ENCODE data around the gene TTC17. TPM values are rescaled to one million over a fixed set of nuclear protein-coding genes. Genes with fewer than 3 reads are reported as not detected.
"Not testable (repeated sequence)": the region's sequence is repeated elsewhere in the genome, so short reads cannot be mapped to it uniquely, and the experiment has no call there.

The TTC17 gene
- total RNA-seq, 2 donors from 2014 or later: 71.4 to 87.3 TPM

GRCh38 chr11:43396617-43397016 is 37.9 kb downstream of the TTC17 start:
- no peaks in the 10 kb centered on the region for H3K36me3 ChIP-seq
- TF ChIP-seq CTCF (IDR thresholded peaks at IDR 0.05) (no peak), POLR2A (IDR thresholded peaks at IDR 0.05) (no peak), POLR2AphosphoS5 (IDR thresholded peaks at IDR 0.05) (no peak)
- H3K27ac ChIP-seq: no peak overlapping the region
- DNase-seq (ENCODE audit: low spot score): no peak
- no peaks in the 10 kb centered on the region for H3K4me1 ChIP-seq (replicated peaks)
- no peak overlapping the region for H3K4me3 ChIP-seq
- intact Hi-C loops (cut with DNase I): no loop called here
- H3K9me3 ChIP-seq: no peaks in the 10 kb centered on the region
- 52% methylated on average over 3 of the region's 3 CpGs for WGBS
- H3K27me3 ChIP-seq (replicated peaks; ENCODE audit: insufficient read depth): no peaks in the 10 kb centered on the region

GRCh38 chr11:43397251-43397650 is 38.5 kb downstream of the TTC17 start:
- intact Hi-C loops (cut with DNase I): no loop called here
- 88% methylated on average over 3 of the region's 3 CpGs for WGBS
- no peaks in the 10 kb centered on the region for H3K36me3 ChIP-seq
- TF ChIP-seq CTCF (IDR thresholded peaks at IDR 0.05) (no peak), POLR2A (IDR thresholded peaks at IDR 0.05) (no peak), POLR2AphosphoS5 (IDR thresholded peaks at IDR 0.05) (no peak)
- no peaks in the 10 kb centered on the region for H3K9me3 ChIP-seq
- H3K4me1 ChIP-seq (replicated peaks): no peaks in the 10 kb centered on the region
- no peak for DNase-seq (ENCODE audit: low spot score)
- no peaks in the 10 kb centered on the region for H3K27me3 ChIP-seq (replicated peaks; ENCODE audit: insufficient read depth)
- no peak overlapping the region for H3K4me3 ChIP-seq
- no peak overlapping the region for H3K27ac ChIP-seq

- DNase-seq (ENCODE audit: low spot score): no peak
- no peak for TF ChIP-seq POLR2AphosphoS5 (IDR thresholded peaks at IDR 0.05)
- no peak for TF ChIP-seq POLR2A (IDR thresholded peaks at IDR 0.05)
- no peak for TF ChIP-seq CTCF (IDR thresholded peaks at IDR 0.05)
- H3K4me3 ChIP-seq: no peak overlapping the region
- no peaks in the 10 kb centered on the region for H3K27me3 ChIP-seq (replicated peaks; ENCODE audit: insufficient read depth)
- no peak overlapping the region for H3K27ac ChIP-seq
- 98% methylated on average over 2 of the region's 2 CpGs for WGBS
- H3K9me3 ChIP-seq: no peaks in the 10 kb centered on the region
- intact Hi-C loops (cut with DNase I): no loop called here
- no peaks in the 10 kb centered on the region for H3K36me3 ChIP-seq
- H3K4me1 ChIP-seq (replicated peaks): no peaks in the 10 kb centered on the region
These were observed 41.4 kb downstream of the TTC17 start for GRCh38 chr11:43399983-43400630.

GRCh38 chr11:43401252-43401651 is 42.5 kb downstream of the TTC17 start:
- no peaks in the 10 kb centered on the region for H3K36me3 ChIP-seq
- no peaks in the 10 kb centered on the region for H3K9me3 ChIP-seq
- no peak overlapping the region for H3K27ac ChIP-seq
- no peak for TF ChIP-seq POLR2AphosphoS5 (IDR thresholded peaks at IDR 0.05)
- TF ChIP-seq CTCF (IDR thresholded peaks at IDR 0.05): no peak
- no peak for TF ChIP-seq POLR2A (IDR thresholded peaks at IDR 0.05)
- H3K4me3 ChIP-seq: no peak overlapping the region
- intact Hi-C loops (cut with DNase I): no loop called here
- no peak for DNase-seq (ENCODE audit: low spot score)
- no peaks in the 10 kb centered on the region for H3K27me3 ChIP-seq (replicated peaks; ENCODE audit: insufficient read depth)
- no peaks in the 10 kb centered on the region for H3K4me1 ChIP-seq (replicated peaks)
- 95% methylated on average over 6 of the region's 6 CpGs for WGBS

GRCh38 chr11:43401811-43402210 is 43.1 kb downstream of the TTC17 start:
- 95% methylated on average over 4 of the region's 4 CpGs for WGBS
- DNase-seq (ENCODE audit: low spot score); H3K9me3 ChIP-seq; intact Hi-C loops (cut with DNase I); H3K27me3 ChIP-seq (replicated peaks; ENCODE audit: insufficient read depth); H3K4me1 ChIP-seq (replicated peaks); H3K4me3 ChIP-seq; H3K36me3 ChIP-seq; H3K27ac ChIP-seq: not testable (repeated sequence)
